Measurements from ENCODE around the gene CASP9.

CASP9 gene

GRCh38 chr1:15557594-15557993, 33.6 kb upstream of the CASP9 start:
- TF ChIP-seq, protein P1, sequence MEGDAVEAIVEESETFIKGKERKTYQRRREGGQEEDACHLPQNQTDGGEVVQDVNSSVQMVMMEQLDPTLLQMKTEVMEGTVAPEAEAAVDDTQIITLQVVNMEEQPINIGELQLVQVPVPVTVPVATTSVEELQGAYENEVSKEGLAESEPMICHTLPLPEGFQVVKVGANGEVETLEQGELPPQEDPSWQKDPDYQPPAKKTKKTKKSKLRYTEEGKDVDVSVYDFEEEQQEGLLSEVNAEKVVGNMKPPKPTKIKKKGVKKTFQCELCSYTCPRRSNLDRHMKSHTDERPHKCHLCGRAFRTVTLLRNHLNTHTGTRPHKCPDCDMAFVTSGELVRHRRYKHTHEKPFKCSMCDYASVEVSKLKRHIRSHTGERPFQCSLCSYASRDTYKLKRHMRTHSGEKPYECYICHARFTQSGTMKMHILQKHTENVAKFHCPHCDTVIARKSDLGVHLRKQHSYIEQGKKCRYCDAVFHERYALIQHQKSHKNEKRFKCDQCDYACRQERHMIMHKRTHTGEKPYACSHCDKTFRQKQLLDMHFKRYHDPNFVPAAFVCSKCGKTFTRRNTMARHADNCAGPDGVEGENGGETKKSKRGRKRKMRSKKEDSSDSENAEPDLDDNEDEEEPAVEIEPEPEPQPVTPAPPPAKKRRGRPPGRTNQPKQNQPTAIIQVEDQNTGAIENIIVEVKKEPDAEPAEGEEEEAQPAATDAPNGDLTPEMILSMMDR (IDR thresholded peaks at IDR 0.05; ENCODE audit: insufficient read depth, low read depth, low read length, missing control alignments), result no peak
- no peak for DNase-seq (ENCODE audit: low read depth)
- H3K4me3 ChIP-seq (ENCODE audit: low read depth, low read length), result no peak overlapping the region

DNA sequence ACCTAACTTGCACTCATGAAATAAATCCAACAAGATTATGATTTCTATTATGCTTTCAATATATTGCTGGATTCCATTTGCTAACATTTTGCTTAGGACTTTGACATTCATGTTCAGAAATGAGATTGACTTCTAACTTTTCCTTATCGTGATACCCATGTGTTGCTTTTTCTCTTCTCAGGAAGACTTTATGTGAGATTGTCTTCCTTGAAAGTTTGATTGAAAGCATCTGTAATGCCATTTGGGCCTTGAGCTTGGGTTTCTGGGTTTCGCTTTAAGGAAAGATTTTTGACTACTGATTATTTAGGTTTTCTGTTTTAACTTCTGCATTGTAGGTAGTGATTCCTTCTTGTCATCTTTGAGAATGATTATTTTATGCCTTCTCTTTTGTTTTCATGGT, 33.0 kb upstream of the CASP9 start:
- no peak for DNase-seq (ENCODE audit: low read depth)
- TF ChIP-seq, protein P1 (IDR thresholded peaks at IDR 0.05; ENCODE audit: insufficient read depth, low read depth, low read length, missing control alignments), result no peak
- H3K4me3 ChIP-seq (ENCODE audit: low read depth, low read length), result no peak overlapping the region

DNA sequence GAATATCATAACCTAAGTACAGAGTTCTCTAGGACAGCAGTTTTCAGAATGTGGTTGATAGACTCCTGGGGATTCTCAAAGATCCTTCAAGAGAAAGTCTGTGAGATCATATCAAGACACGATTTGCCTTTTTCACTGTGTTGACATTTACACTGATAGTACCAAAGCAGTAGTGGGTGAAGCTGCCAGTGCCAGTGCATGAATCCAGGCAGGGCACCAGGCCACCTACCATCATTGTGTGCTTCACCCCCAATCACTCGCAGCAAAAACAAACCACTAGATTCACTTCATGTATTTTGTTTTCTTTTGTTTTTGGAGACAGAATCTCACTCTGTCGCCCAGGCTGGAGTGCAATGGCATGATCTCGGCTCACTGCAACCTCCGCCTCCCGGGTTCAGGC, 26.6 kb upstream of the CASP9 start:
- TF ChIP-seq, protein P1 (IDR thresholded peaks at IDR 0.05; ENCODE audit: insufficient read depth, low read depth, low read length, missing control alignments), result no peak
- H3K4me3 ChIP-seq (ENCODE audit: low read depth, low read length), result no peak overlapping the region
- DNase-seq (ENCODE audit: low read depth), result no peak

GRCh38 chr1:15546641-15547040, 22.6 kb upstream of the CASP9 start:
- H3K4me3 ChIP-seq (ENCODE audit: low read depth, low read length), result no peak overlapping the region
- no peak for DNase-seq (ENCODE audit: low read depth)
- TF ChIP-seq, protein P1 (IDR thresholded peaks at IDR 0.05; ENCODE audit: insufficient read depth, low read depth, low read length, missing control alignments), result no peak

DNA sequence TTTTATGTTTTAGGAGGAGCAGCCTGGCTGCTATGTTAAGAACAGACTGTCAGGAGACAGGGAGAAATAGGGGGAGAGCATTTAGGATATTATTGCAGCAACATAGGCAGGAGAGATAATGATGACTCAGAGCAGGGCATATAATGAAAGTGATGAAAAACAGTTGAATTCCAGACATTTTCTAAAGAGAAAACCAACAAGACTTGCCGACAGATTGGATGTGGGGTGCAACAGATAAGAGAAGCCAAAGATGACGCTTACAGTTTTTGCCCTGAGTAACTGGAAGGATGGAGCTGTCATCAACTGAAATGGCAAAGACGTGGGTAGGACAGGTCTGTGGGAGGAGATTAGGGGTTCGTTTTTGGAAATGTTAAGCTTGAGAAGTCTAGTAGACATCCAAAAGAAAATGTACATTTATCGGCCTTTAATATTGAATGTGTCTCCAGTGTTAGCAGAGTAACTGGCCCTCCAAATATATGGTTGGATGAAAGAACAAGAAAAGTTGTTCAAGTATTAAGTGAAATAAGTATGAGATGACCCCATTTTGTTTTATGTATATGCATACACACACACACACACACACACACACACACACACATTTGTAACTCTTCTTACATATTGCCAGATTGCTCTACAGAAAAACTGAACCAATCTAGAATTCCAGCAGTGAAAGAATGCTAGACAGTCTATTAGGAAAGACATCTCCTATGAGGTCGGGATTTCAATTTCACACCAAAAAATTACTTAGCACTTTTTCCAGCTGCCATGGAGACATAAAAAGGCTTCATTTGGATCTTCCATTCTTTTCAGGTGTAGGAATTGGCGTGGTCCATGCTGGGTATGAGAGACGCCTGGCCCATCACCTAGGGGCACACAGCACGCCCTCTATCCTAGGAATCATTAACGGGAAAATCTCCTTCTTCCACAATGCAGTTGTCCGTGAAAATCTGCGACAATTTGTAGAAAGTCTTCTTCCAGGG, 19.9 kb upstream of the CASP9 start:
- TF ChIP-seq, protein P1 (IDR thresholded peaks at IDR 0.05; ENCODE audit: insufficient read depth, low read depth, low read length, missing control alignments), result no peak
- DNase-seq (ENCODE audit: low read depth), result no peak
- no peak overlapping the region for H3K4me3 ChIP-seq (ENCODE audit: low read depth, low read length)

- DNase-seq (ENCODE audit: low read depth), result no peak
- no peak overlapping the region for H3K4me3 ChIP-seq (ENCODE audit: low read depth, low read length)
- TF ChIP-seq, protein P1 (IDR thresholded peaks at IDR 0.05; ENCODE audit: insufficient read depth, low read depth, low read length, missing control alignments), result no peak
Measured at GRCh38 chr1:15543251-15543588, 19.2 kb upstream of the CASP9 start.

Measured in GM12865 (cell line).